Activated T-helper 1 cell treated with anti-CD3 and anti-CD28 coated beads, Interleukin-12 subunit alpha, Interleukin-12 subunit beta, Interleukin-2, Interleukin-4 antibody, amounts not matched to agents 30 ng/mL and 10 ng/mL and 1 ng/mL, durations not matched to agents 14 hours and 24 hours and 36 hours (primary cell): Measurements from ENCODE around the gene MAGEH1. TPM values are rescaled to one million over a fixed set of nuclear protein-coding genes. Genes with fewer than 3 reads are reported as not detected.

Source experiments
- DNase-seq: peaks from one replicate; pipeline ENCODE4 v3.0.0; 2021; ENCODE audit warnings: low spot score
- H3K27ac Mint-ChIP-seq: one replicate; pipeline ENCODE4 v1.8.0; 2021; ENCODE audit warnings: mild to moderate bottlenecking, mixed read lengths
- H3K27me3 Mint-ChIP-seq: one replicate; pipeline ENCODE4 v1.8.0; 2022; ENCODE audit warnings: mild to moderate bottlenecking, moderate library complexity, mixed read lengths; ENCODE audit not compliant: insufficient read depth
- H3K36me3 Mint-ChIP-seq: one replicate; pipeline ENCODE4 v1.8.0; 2021; ENCODE audit warnings: low read depth, mixed read lengths
- H3K4me1 Mint-ChIP-seq: one replicate; pipeline ENCODE4 v1.8.0; 2021; ENCODE audit warnings: low read depth, mixed read lengths
- H3K4me3 Mint-ChIP-seq: one replicate; pipeline ENCODE4 v1.8.0; 2021; ENCODE audit warnings: mild to moderate bottlenecking, moderate library complexity, mixed read lengths
- H3K9me3 Mint-ChIP-seq: one replicate; pipeline ENCODE4 v1.8.0; 2021; ENCODE audit warnings: mixed read lengths
- intact Hi-C: fragments of 100-400 bp; cut with micrococcal nuclease; formaldehyde crosslinking; loops from one replicate; pipeline ENCODE4 v1.15.1; 2024
- total RNA-seq: library from RNA; stranded (reverse); gene quantifications from 2 replicates; pipeline ENCODE4 v1.2.3, GENCODE V29; 2022

Gene MAGEH1
- total RNA-seq, 1 donor from 2014 or later, result 15.9 TPM

GRCh38 chrX:55480390-55481062 is 28.6 kb downstream of the MAGEH1 start:
- intact Hi-C loops, result no loop called here
- no peaks in the 10 kb centered on the region for H3K36me3 Mint-ChIP-seq
- no peak for DNase-seq
- no peaks in the 10 kb centered on the region for H3K27me3 Mint-ChIP-seq
- no peak overlapping the region for H3K27ac Mint-ChIP-seq
- H3K4me1 Mint-ChIP-seq, result no peaks in the 10 kb centered on the region
- H3K4me3 Mint-ChIP-seq, result no peak overlapping the region
- H3K9me3 Mint-ChIP-seq, result no peaks in the 10 kb centered on the region

GRCh38 chrX:55484948-55485347 is 33.0 kb downstream of the MAGEH1 start:
- Mint-ChIP-seq H3K27me3 (no peaks in the 10 kb centered on the region), H3K4me3 (no peak overlapping the region), H3K36me3 (no peaks in the 10 kb centered on the region), H3K9me3 (no peaks in the 10 kb centered on the region), H3K27ac (no peak overlapping the region), H3K4me1 (peaks cover 15% of the 10 kb centered on the region)
- intact Hi-C loops, result no loop called here
- no peak for DNase-seq

GRCh38 chrX:55486736-55487135 is 34.8 kb downstream of the MAGEH1 start:
- Mint-ChIP-seq H3K27me3 (no peaks in the 10 kb centered on the region), H3K4me3 (no peak overlapping the region), H3K27ac (no peak overlapping the region), H3K36me3 (no peaks in the 10 kb centered on the region), H3K9me3 (no peaks in the 10 kb centered on the region), H3K4me1 (peaks cover 19% of the 10 kb centered on the region)
- intact Hi-C loops, result no loop called here
- no peak for DNase-seq

GRCh38 chrX:55487143-55487542 is 35.2 kb downstream of the MAGEH1 start:
- no peak for DNase-seq
- Mint-ChIP-seq H3K27ac (no peak overlapping the region), H3K4me1 (peaks cover 19% of the 10 kb centered on the region), H3K36me3 (no peaks in the 10 kb centered on the region), H3K9me3 (no peaks in the 10 kb centered on the region), H3K27me3 (no peaks in the 10 kb centered on the region), H3K4me3 (no peak overlapping the region)
- intact Hi-C loops, result no loop called here

GRCh38 chrX:55488006-55488592 is 36.2 kb downstream of the MAGEH1 start:
- no peak for DNase-seq
- Mint-ChIP-seq H3K27me3 (no peaks in the 10 kb centered on the region), H3K36me3 (no peaks in the 10 kb centered on the region), H3K9me3 (no peaks in the 10 kb centered on the region), H3K4me1 (peaks cover 19% of the 10 kb centered on the region), H3K4me3 (peak overlapping the region; percentile 84), H3K27ac (peak overlapping the region; percentile 72)
- intact Hi-C loops, result no loop called here

- intact Hi-C loops, result no loop called here
- Mint-ChIP-seq H3K4me1 (peaks cover 19% of the 10 kb centered on the region), H3K36me3 (no peaks in the 10 kb centered on the region), H3K27me3 (no peaks in the 10 kb centered on the region), H3K9me3 (no peaks in the 10 kb centered on the region), H3K27ac (peak overlapping the region; percentile 89), H3K4me3 (peak overlapping the region; percentile 91)
- DNase-seq, result peak; percentile 55
Observed at GRCh38 chrX:55488593-55489313, 36.8 kb downstream of the MAGEH1 start.

GRCh38 chrX:55489314-55490009 is 37.5 kb downstream of the MAGEH1 start, which contains the start of gene USP51:
USP51 (minus strand) TSS chrX:55489848; CDS start chrX:55488939, 909 bp downstream.
- Mint-ChIP-seq H3K9me3 (no peaks in the 10 kb centered on the region), H3K36me3 (no peaks in the 10 kb centered on the region), H3K4me1 (peaks cover 19% of the 10 kb centered on the region), H3K4me3 (peak within 1 kb of the TSS; percentile 91), H3K27me3 (no peaks in the 10 kb centered on the region), H3K27ac (peak within 1 kb of the TSS; percentile 89)
- DNase-seq, result no peak
- intact Hi-C loops, result no loop called here

GRCh38 chrX:55490121-55490520 is 38.2 kb downstream of the MAGEH1 start:
- no peak for DNase-seq
- no peaks in the 10 kb centered on the region for H3K36me3 Mint-ChIP-seq
- H3K27me3 Mint-ChIP-seq, result no peaks in the 10 kb centered on the region
- peaks cover 19% of the 10 kb centered on the region for H3K4me1 Mint-ChIP-seq
- intact Hi-C loops, result no loop called here
- H3K27ac Mint-ChIP-seq, result peak overlapping the region; percentile 89
- peak overlapping the region; percentile 91 for H3K4me3 Mint-ChIP-seq
- no peaks in the 10 kb centered on the region for H3K9me3 Mint-ChIP-seq

- Mint-ChIP-seq H3K4me3 (no peak overlapping the region), H3K9me3 (no peaks in the 10 kb centered on the region), H3K27me3 (no peaks in the 10 kb centered on the region), H3K36me3 (no peaks in the 10 kb centered on the region), H3K27ac (no peak overlapping the region), H3K4me1 (peaks cover 19% of the 10 kb centered on the region)
- DNase-seq, result no peak
- intact Hi-C loops, result no loop called here
Observed at GRCh38 chrX:55490974-55491373, 39.0 kb downstream of the MAGEH1 start.

Other genes starting within 250 kb of the MAGEH1 start
- gene PAGE5, start 231.8 kb upstream of the MAGEH1 start, total RNA-seq, result not detected in 2 replicates
- not detected in 2 replicates for gene PAGE3, start 187.2 kb upstream of the MAGEH1 start, total RNA-seq
- 1.9 and 2.2 TPM in 2 replicates for gene USP51, start 37.7 kb downstream of the MAGEH1 start, total RNA-seq
- not detected in 2 replicates for gene FOXR2, start 171.3 kb downstream of the MAGEH1 start, total RNA-seq